ENCODE measurements around the gene IMPG2. TPM values are rescaled to one million over a fixed set of nuclear protein-coding genes. Genes with fewer than 3 reads are reported as not detected.

The IMPG2 gene
- total RNA-seq, 1 donor from 2014 or later: 3.0 TPM

DNA sequence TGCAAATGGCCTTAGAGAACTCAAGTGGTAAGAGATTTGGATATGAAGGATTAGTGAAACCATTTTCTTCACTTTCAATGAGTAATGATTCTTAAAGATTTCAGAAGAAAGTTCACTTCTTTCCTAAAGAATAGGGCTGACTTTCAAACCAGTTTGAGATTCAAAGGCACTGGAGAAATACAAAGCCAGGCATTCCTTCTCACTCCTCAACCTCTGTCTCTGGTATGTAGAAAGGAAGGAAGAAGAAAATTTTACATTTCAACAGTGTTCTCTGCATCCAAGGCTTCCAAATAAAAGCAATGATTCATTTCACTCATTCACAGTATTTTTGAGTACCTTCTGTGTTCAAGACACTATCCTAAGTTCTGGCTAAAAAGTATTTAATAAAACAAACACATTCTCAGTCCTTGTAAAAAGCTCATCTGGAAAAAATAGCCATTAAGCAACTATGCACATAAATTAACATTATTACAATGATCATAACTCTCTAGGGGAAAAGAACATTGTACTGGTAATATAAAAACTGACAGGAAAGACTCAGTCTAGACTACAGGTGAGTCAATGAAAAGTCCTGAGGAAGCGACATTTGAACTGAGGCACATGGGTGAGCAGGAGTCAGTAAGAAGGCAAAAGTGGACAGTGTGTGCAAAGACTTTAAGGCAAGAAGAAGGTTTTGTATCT lies 79.5 kb downstream of the IMPG2 start:
- no peak for DNase-seq

GRCh38 chr3:101235048-101235447 lies 85.3 kb downstream of the IMPG2 start:
- no peak for DNase-seq

DNA sequence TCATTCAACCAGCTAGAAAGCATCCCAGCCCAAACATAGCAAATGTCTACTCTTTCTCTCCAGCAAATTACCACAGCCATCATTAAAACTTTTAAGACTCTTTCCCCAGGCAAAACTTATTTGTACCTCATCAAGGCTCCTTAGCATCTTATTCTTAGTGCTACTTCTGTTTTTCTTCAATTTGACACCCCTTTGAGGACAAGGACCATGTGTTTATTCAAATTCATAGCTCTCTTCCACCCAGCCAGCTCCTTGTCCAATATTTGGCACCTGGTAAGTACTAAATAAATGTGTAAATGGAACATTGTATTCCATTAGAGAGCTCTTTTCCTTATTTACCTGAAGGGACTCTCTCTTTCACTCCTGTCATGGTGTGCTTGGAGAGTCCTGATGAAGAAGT lies 89.8 kb downstream of the IMPG2 start:
- no peak for DNase-seq

DNA sequence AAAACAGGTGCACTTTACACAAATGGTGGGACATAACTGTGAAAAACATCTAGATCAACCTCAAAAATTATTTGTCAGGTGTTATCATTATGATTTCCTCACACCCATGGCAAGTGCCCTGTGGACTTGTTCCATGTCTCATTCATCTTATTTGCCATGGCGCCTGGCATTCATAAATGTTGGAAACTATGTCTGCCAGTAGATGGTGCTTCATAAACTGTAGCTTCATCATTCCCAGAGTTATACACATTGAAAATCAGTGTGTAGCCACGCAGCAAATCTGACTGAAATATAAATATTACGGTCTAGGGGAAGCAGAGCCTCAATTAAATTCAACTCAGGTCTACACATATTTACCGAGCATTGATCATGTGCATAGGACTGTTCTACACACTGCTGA lies 90.7 kb downstream of the IMPG2 start:
- no peak for DNase-seq

GRCh38 chr3:101228441-101228840 lies 91.9 kb downstream of the IMPG2 start:
- no peak for DNase-seq

DNA sequence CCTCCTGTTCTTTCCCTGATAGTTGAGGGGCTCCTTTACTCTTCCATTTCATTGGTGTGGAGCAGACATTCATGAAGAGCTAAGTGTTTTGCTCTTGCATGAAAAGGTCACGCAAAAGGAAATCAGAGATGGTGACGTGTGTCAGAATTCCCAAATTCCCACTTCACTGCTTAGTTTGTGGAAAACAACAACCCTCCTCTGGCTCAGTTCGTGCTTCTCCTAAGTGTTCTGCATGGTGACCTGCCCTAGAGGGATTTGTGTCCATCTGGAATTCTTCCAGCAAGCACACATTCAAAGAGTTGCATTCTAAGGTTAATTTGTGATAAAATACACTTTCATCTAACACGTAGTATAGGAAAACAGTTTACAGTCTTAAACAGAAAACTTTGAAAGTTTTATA lies 95.6 kb downstream of the IMPG2 start:
- no peak for DNase-seq

GRCh38 chr3:101223016-101223415 lies 97.4 kb downstream of the IMPG2 start:
- no peak for DNase-seq

DNA sequence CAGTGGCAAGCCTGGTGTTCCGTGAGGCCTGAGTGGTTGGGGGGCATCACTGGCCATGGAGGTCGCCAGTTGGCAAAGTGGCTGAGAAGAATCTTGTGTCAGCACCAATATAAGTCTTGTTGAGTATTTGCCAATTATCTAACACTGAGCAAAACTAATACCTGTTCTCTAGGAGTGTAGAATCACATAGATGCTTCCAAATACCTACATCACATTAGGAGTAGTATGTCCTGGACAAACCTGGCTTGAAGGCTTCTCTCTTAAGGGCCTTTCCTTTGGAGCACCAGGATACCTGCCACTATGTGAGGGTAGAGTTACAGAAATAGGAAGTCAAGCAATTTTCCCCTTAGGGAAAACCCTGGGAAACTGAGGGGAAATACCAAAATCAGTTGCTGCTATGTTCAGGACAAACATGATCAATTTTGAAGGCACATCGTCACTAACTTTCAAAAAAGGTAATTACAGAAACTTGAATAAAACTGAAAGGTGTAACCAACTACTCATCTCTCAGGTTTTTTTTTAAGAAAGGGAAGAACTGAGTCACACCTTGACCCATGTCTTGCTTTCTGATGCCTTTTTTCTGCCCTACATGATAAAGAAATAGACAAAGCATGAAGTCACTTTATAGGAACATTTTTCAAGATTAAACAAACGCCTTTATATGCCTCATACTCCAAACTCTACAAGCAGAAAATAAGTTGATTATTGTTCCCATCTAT lies 100.4 kb downstream of the IMPG2 start:
- DNase-seq: no peak

DNA sequence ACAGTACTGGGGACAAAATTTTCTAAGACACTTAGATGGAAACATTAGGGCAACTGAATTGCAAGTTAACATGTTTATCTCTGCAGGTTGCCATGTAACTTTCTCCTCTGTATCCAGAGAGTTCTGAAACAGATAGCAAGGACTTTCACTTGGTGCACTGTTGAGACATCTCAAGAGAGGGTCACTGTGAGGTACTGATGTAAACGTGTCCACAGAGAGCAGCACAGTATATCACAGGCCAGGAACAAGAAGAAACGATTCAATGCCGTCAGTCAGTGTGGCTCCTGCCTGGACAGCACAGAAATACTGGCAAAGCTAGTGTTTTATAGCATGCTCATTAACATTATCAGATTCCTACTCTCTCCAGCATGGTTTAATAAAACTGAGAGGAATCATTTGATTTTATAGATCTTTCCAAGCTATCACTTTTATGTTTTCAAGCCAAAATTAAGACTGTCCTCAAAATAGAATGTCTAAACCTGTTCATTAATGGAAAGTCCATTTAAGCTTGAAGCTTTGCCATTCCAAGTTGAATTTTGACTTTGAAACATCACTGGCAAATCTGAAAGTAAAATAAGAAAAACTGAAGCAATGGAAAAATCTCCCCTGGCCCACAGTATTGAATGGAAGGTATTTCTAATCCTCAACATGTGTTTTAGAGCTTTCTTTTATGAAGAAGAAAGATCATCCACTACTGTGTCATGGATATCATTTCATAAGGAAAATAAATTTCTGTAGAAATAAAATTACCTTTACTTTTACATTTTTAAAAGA lies 102.7 kb downstream of the IMPG2 start:
- no peak for DNase-seq

GRCh38 chr3:101216710-101217465 lies 103.5 kb downstream of the IMPG2 start:
- no peak for DNase-seq

DNA sequence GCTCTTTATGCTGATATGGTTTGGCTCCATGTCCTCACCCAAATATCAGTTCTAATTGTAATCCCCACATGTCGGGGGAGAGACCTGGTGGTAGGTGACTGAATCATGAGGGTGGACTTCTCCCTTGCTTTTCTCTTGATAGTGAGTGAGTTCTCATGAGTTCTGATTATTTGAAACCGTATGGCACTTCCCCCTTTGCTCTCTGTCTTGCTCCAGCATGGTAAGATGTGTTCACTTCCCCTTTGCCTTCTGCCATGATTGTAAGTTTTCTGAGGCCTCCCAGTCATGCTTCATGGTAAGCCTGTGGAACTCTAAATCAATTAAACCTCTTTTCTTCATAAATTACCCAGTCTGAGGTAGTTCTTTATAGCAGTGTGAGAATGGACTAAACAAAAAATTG lies 107.6 kb downstream of the IMPG2 start:
- DNase-seq: no peak

- DNase-seq: no peak
Measured at GRCh38 chr3:101204246-101204645, 116.1 kb downstream of the IMPG2 start.

- no peak for DNase-seq
Measured at GRCh38 chr3:101203411-101203810, 117.0 kb downstream of the IMPG2 start.

GRCh38 chr3:101202640-101203039 lies 117.7 kb downstream of the IMPG2 start:
- DNase-seq: no peak

DNA sequence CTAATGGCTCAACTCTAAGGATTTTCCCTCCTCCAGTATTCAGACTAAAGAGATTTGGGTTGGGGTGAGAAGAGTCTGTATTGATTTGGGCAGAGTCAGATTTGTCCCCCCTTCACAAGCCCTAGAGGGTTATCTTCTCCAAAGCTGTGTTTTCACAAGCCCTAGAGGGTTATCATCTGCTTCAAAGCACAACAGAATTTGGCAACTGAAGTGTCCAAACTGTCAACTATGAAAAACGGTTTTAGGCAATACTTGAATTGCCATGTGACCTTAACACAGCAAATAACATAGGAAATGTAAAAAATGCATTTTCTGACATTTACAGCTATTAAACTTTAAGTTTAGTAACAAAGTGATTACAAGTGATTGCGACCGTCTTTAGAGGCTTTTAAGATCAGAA lies 119.9 kb downstream of the IMPG2 start:
- DNase-seq: no peak

DNA sequence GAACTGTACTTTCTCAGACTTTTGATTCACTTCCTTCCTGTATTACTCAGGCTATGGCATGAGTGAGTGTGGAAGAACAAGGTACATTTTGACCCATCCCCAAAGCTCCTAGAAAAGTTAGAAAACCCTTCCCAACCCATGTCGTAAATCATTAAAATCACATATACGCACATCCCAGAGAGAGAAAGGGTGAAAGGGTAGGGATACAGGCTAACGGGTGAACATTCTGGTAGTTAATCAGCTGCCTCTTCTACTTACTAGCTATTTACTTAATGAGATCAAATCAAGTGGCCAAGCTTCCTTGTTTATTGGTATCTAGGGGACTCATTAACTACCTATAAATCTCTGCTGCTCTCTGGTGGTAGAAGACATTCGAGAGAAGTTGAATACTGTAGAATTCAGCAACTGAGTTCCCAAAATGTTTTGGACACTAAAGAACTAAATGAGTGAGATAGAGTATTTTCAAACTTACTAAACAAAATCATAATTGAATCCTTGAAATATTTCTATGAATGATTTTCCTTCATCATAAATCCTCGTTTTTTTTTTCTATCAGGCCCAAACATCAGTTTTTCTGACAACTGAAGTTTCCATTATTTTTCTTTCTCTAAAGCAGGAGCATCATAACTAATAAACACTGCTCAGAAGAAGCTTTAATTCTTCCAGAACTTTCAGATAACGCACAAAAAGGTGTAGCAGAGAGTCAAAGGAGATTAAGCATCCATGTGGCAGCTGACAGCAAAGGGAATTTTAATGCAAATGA lies 124.2 kb downstream of the IMPG2 start:
- no peak for DNase-seq

DNA sequence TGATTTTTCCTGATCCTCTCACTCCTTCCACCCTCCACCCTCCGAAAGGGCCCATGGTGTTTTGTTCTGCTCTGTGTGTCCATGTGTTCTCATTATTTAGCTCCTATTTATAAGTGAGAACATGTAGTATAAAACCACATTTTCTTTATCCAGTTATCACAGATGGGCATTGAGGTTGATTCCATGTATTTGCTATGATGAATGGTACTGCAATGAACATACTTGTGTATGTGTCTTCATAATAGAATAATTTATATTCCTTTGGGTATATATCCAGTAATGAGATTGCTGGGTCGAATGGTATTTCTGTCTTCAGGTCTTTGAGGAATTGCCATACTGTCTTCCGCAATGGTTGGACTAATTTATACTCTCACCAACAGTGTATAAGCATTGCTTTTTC lies 126.0 kb downstream of the IMPG2 start:
- DNase-seq: no peak

GRCh38 chr3:101193957-101194356 lies 126.4 kb downstream of the IMPG2 start:
- DNase-seq: no peak

GRCh38 chr3:101189796-101190195 lies 130.6 kb downstream of the IMPG2 start:
- DNase-seq: no peak

DNA sequence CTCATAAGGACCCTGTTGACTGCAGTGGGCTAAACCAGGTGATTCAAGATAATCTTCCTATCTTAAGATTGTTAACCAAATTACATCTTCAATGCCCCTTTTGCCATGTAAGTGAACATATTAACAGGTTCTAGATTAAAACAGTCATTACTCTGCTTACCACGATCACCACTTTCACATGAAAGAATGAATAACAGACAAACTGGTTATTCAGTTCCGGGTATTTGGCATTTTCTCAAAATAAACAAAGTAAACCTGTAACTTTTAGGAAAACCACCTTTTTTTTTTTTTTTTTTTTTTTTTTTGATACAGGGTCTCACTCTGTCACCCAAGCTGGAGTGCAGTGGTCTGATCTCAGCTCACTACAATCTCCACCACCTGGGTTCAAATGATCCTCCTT lies 131.2 kb downstream of the IMPG2 start:
- DNase-seq: no peak

GRCh38 chr3:101185341-101185740 lies 135.0 kb downstream of the IMPG2 start:
- DNase-seq: no peak

- no peak for DNase-seq
Measured at GRCh38 chr3:101184111-101184510, 136.3 kb downstream of the IMPG2 start.
